Measurements from ENCODE around the gene LIME1.

The LIME1 gene

DNA sequence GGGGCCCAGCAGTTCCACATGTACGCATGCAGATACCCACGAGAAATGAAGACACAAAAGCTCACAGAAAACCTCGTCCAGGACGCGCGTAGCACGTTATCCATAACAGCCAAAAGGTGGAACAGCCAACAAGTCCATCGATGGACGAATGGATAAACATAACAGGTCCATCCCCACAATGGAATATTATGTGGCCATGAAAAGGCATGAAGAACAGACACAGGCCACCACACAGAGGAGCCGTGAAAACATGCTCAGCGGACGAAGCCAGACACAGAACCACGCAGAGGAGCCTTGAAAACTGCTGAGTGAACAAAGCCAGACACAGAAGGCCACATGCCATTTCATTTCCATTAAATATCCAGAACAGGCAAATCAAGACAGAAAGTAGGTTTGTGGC, 41.1 kb downstream of the LIME1 start:
- no peak for DNase-seq (ENCODE audit: low read depth in 2 of 2)
- no peak overlapping the region for H3K4me3 ChIP-seq (replicated peaks in 1 of 2; ENCODE audit: low read depth in 2 of 2, low read length in 2 of 2)

DNA sequence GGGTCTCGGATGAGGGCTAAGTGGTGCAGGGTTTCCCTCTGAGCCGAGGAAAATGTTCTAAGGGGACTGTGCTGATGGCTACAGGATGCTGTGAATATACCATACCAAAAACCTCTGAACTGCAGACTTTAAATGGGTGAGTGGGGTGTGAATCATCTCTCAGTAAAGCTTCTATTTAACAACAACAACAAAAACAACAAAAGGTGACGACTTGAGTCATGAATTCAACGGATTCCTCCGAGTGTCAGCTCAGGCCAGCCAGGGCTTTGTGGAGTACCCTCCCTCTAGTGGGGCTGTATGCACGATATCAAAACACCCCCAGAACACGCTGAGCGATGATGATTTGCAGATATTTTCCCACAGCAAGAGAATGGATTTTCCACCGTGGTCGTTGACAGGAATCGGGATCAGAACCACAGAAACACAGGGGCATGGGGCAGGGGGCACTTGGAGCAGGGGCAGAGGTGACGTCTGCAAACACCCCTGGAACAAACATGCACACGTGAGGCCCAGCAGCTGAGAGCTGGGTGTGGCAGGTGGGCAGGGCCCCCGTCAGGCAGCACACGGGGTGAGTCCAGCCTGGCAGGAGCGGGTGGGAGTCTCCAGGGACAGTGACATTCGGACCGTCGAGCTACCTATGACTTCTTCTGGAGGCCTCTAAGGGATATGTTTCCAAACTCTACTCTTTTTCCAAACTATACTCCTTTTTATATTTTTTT, 41.7 kb downstream of the LIME1 start:
- H3K4me3 ChIP-seq (replicated peaks in 1 of 2; ENCODE audit: low read depth in 2 of 2, low read length in 2 of 2) = no peak overlapping the region
- peak in 1 of 2 donors; percentile 54 for DNase-seq (ENCODE audit: low read depth in 2 of 2)
- TF ChIP-seq, protein P1, sequence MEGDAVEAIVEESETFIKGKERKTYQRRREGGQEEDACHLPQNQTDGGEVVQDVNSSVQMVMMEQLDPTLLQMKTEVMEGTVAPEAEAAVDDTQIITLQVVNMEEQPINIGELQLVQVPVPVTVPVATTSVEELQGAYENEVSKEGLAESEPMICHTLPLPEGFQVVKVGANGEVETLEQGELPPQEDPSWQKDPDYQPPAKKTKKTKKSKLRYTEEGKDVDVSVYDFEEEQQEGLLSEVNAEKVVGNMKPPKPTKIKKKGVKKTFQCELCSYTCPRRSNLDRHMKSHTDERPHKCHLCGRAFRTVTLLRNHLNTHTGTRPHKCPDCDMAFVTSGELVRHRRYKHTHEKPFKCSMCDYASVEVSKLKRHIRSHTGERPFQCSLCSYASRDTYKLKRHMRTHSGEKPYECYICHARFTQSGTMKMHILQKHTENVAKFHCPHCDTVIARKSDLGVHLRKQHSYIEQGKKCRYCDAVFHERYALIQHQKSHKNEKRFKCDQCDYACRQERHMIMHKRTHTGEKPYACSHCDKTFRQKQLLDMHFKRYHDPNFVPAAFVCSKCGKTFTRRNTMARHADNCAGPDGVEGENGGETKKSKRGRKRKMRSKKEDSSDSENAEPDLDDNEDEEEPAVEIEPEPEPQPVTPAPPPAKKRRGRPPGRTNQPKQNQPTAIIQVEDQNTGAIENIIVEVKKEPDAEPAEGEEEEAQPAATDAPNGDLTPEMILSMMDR (IDR thresholded peaks at IDR 0.05; ENCODE audit: low read depth, low read length) = no peak

More for the DNA sequence above, 41.1 kb downstream of the LIME1 start:
- TF ChIP-seq, protein P1 (IDR thresholded peaks at IDR 0.05; ENCODE audit: low read depth, low read length) = no peak

DNA sequence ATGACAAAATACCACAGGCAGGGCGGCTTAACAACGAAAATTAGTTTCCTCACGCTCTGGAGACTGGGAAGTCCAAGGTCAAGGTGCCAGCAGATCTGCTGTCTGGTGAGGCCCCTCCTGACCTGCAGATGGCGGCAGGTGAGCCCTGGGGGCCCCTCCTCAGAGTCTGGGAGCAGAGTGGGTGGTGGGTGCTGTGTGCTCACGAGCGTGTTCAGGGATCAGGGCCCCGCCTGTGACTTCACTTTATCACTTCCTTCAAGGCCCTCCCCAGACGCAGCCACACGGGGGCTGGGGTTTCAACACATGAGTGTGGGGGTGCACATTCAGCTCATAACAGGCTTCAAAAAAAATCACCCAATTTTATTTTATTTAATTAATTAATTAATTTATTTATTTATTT, 42.4 kb downstream of the LIME1 start:
- TF ChIP-seq, protein P1 (IDR thresholded peaks at IDR 0.05; ENCODE audit: low read depth, low read length) = no peak
- no peak for DNase-seq (ENCODE audit: low read depth in 2 of 2)
- H3K4me3 ChIP-seq (replicated peaks in 1 of 2; ENCODE audit: low read depth in 2 of 2, low read length in 2 of 2) = no peak overlapping the region

DNA sequence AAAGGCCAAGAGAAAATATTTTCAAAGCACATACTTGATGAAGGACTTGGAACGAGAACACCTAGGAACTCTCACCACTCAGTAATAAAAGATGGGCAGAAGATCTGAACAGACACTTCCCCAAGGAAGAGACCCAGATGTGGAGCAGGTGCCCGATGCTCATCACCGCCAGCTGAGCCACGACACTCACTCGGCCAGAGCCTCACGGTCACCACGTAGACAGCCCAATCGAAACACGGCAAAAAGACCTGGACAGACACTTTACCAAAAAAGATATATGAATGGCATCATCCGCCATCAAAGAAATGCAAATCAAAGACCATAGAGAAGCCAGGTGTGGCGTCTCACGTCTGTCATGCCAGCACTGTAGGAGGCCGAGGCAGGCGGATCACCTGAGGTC, 44.7 kb downstream of the LIME1 start:
- DNase-seq (ENCODE audit: low read depth in 2 of 2) = no peak
- no peak overlapping the region for H3K4me3 ChIP-seq (replicated peaks in 1 of 2; ENCODE audit: low read depth in 2 of 2, low read length in 2 of 2)
- TF ChIP-seq, protein P1 (IDR thresholded peaks at IDR 0.05; ENCODE audit: low read depth, low read length) = no peak

DNA sequence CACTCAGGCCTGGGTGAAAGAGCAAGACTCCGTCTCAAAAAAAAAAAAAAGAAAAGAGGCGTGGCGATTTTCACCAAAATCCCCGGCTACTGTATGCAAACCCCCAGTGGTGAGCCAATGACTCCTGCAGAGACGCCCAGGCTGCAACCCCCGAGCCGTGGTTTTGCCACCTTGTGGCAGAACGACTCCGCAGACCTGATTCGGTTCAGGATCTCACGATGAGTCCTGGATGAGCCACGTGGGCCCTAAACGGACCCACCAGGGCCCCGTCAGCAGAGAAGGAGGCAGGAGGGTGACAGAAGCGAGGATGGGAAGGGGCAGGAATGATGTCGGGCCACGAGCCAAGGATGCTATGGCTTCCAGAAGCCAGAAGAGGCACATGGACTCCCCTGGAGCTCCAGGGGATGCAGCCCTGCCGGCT, 45.6 kb downstream of the LIME1 start:
- TF ChIP-seq, protein P1 (IDR thresholded peaks at IDR 0.05; ENCODE audit: low read depth, low read length) = no peak
- no peak for DNase-seq (ENCODE audit: low read depth in 2 of 2)
- no peak overlapping the region for H3K4me3 ChIP-seq (replicated peaks in 1 of 2; ENCODE audit: low read depth in 2 of 2, low read length in 2 of 2)

DNA sequence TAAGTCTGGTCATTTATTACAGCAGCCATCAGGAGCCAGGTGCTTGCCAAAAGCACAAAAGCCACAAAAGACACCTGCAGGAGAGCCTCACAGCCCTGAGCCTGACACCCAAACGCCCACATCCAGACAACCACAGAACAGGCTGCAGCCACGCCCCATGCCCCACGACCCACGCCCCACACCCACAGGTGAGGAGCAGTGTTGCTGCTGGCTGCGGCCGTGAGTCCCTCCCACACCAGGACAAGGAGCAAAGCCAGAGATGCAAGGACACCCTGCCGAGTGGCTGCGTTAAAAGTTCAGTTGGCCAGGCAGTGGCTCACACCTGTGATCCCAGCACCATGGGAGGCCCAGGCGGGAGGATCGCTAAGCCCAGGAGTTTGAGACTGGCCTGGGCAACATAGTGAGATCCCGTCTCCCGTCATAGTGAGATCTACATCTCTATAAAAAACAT, 46.1 kb downstream of the LIME1 start:
- DNase-seq (ENCODE audit: low read depth in 2 of 2) = no peak
- no peak overlapping the region for H3K4me3 ChIP-seq (replicated peaks in 1 of 2; ENCODE audit: low read depth in 2 of 2, low read length in 2 of 2)
- TF ChIP-seq, protein P1 (IDR thresholded peaks at IDR 0.05; ENCODE audit: low read depth, low read length) = no peak

DNA sequence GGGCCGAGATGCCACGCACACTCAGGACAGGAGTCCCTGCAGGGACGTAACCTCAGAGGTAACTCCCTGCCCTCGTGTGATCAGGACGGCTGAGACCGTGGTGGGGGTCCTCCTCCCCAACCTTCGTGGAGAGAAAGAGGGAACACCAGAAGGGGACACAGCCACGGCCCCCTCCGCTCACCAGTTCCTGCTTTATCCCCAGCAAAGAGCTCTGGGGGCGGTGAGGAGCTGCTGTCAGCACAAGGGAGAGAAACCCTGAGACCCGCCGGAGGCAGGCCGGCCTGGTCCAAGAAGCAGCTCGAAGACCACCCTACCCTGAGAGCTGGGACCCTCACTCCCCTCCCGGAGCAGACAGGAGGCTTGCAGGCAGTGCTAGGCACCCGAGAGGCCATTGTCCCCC, 47.5 kb downstream of the LIME1 start:
- TF ChIP-seq, protein P1 (IDR thresholded peaks at IDR 0.05; ENCODE audit: low read depth, low read length) = no peak
- DNase-seq (ENCODE audit: low read depth in 2 of 2) = no peak
- no peak overlapping the region for H3K4me3 ChIP-seq (replicated peaks in 1 of 2; ENCODE audit: low read depth in 2 of 2, low read length in 2 of 2)

All from cardiac fibroblast (primary cell).